ENCODE results near the gene C1QBP.
"Not testable (repeated sequence)": the region's sequence is repeated elsewhere in the genome, so short reads cannot be mapped to it uniquely, and the experiment has no call there.

C1QBP gene, protein sequence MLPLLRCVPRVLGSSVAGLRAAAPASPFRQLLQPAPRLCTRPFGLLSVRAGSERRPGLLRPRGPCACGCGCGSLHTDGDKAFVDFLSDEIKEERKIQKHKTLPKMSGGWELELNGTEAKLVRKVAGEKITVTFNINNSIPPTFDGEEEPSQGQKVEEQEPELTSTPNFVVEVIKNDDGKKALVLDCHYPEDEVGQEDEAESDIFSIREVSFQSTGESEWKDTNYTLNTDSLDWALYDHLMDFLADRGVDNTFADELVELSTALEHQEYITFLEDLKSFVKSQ

DNA sequence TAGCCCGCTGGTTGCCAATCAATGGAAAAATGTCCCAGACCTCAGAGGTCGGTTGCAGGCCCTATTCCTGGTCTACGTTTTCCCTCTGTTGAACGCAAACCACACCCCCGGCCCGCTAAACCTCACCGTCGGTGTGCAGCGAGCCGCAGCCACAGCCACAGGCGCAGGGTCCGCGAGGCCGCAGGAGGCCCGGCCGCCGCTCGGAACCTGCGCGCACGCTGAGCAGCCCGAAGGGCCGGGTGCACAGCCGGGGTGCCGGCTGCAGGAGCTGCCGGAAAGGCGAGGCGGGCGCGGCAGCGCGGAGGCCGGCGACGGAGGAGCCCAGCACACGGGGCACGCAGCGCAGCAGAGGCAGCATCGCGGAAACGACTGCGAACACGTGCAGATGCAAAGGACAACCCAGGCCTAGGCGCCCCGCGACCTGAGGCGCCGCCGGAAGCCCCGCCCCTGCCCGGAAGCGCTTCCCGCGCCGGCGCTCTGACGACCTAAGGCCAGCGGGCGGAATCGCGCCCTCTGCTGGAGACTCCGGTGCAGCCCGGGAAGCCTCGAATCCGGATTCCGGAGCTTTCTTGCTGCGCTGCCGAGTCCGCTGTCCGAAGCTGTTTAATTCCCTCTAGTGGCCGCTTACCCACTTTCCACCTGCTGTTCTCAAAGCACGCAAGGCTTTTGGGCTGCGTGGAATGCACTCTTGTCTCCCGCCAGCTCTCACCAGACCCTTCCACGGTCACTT lies at the start of gene C1QBP:
C1QBP (minus strand) TSS at position 440 of the 730 bp plus-strand sequence; CDS start at position 358, 82 bp downstream.
- peak; percentile 93 for DNase-seq

DNA sequence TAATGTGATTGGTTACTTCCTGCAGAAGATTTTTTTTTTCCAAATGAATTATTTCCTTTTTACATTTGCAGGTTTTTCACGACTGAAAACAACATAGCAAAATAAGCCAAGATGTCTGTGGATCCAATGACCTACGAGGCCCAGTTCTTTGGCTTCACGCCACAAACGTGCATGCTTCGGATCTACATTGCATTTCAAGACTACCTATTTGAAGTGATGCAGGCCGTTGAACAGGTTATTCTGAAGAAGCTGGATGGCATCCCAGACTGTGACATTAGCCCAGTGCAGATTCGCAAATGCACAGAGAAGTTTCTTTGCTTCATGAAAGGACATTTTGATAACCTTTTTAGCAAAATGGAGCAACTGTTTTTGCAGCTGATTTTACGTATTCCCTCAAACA lies 49.8 kb upstream of the C1QBP start:
- no peak for DNase-seq

DNA sequence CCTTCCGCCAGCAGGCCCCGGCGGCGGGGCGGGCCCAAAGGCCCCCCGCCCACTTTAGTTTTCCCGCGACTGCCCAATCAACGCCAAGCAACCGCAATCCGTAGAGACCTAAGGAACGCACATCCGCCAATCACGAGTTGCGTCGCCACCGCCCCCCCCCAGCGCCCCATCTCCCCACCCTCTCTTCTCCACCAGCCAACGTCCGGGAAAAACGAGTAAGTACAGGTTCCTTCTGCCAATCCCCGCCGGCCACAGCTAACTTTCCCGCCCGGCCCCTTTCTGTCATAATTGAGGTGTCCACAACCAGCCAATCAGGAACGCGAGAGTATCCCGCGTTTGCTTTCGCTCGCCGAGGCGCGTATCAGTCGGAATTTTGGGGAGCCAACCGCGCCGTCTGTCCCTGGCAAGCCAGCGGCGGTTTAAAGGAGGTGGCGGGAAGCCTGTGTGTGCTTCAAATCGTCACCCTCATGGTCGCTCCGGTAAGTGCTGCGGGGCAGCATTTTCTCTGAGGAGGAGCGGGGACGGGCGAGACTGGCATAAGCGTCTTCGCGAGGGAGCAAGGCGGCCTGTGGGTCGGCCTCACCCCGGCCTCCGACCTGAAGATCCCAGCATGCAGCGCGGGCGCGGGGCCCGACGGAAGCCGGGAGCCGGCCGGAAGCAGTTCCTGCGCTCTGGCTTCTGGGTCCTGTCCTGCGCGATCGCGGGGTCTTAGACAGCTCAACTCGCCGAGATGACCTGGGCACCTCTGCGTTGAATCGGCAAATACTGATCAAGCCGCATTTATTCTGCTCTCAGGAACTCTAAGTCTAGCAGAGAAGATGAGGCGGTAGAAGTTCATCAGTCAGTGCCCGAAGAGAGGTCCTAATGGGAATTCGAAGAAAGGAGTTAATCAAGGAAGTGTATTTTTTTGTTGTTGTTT lies 47.5 kb upstream of the C1QBP start, which contains the start of gene MIS12:
MIS12 (plus strand) TSS at position 361 of the 919 bp plus-strand sequence. CDS start 2,297 bp downstream, outside the sequence.
- DNase-seq = peak; percentile 94

DNA sequence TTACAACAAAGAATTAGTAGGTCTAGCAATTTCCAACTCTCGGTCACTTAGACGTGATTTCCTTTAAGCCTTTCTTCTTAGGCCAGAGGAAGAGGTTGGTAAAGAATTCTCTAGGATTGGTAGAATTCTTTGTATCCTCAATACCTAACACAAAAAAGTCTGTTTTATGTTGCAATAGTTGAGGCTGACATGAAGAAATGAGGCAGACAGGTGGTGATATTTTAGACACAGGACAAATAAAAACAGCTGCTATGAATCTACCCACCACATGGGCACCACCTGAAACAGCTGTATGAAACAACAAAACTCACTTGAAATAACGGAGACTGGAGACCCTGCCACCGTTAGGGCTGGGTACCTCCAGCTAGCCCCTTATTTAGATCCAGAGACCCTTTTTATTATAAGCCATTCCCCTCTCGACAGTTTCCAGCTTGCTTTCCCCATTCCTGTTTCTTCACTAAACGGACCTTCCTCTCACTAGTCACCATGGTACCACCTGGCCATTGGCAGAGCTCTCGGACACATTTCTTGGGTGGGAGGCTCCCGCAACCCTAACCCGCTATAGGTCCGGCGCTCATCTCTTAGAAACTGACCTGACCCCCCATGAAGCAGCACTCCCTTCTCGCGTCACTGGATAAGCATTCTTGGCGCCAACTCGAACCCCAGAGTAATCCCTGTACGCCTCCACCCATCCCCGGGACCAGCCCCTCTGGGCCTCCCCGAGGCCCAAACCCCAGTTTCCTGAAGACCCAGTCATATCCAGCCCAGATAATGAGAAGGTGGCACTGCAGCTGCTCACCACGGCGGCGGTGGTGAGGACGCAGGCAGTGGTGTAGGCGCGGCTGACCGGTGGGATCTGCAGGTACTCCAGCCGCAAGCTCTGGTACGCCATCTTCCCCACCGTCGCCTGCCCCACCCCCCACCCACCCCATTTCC lies 46.6 kb upstream of the C1QBP start, which contains the start of gene DERL2:
DERL2 (minus strand) TSS at position 909 of the 936 bp plus-strand sequence; CDS start at position 892, 17 bp downstream.
- DNase-seq = no peak

DNA sequence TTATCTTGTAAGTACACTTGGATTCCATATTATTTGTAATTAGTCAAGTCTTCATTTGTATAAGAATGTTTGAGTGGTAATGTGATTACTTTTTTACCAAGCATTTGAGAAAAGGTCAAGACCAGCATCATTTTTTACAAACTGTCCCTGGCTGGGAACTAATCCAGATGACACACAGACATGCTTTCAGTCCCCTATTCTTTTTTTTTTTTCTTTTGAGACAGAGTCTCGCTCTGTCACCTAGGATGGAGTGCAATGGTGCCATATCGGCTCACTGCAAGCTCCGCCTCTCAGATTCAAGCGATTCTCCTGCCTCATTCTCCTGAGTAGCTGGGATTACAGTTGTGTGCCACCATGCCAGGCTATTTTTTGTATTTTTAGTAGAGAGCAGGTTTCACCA lies 42.5 kb upstream of the C1QBP start:
- no peak for DNase-seq

DNA sequence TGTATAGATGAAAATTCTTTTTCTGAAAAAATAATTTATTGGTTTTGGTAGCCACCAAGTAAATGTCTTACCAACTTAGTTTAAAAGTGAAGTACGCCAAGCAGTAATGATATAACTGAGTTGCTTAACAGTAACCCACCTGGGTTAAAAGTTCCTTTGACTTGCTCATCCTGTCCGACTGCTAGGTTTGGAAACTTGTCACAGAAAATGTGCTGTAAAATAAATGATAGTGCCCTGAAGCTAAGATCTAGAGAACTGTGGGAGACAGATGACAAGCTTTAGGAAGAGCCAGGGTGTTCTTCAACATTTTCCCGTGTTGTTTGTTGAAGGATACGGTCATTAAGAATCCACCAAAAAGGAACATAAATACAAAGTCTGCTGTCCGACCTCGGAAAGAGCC lies 42.0 kb upstream of the C1QBP start:
- no peak for DNase-seq

DNA sequence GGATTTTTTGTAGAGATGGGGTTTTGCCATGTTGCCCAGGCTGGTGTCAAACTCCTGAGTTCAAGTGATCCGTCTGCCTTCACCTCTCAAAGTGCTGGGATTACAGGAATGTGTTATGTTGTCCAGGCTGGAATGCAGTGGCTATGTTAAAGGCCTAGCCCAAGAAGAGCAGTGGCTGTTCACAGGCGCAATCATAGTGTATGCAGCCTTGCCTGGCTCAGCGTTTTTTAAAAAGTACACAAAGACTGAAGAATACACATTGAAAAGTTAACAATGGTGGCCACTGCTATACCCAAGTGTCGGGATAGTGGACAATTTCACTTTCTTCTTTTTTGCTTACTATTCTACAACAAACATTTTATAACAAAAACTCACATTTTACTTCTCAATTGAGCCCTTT lies 40.0 kb upstream of the C1QBP start:
- no peak for DNase-seq

DNA sequence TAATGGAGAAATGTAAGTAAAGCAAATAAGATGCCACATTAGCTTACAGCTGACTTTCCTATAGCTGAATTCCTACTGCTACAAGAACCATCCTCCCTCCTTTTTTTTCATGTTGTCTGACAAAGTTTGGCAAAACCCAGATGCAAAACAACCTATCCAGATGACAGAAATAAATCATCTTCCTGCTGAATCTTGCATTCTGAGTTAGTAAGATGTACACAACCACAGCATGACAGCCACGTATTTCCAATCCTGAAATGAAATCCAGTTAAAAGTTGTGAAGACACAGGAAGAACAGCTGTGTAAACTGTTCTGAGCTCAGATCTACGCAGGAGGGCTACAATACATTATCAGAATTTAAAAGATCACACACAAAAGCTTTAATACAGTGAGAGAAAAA lies 35.0 kb upstream of the C1QBP start:
- no peak for DNase-seq

DNA sequence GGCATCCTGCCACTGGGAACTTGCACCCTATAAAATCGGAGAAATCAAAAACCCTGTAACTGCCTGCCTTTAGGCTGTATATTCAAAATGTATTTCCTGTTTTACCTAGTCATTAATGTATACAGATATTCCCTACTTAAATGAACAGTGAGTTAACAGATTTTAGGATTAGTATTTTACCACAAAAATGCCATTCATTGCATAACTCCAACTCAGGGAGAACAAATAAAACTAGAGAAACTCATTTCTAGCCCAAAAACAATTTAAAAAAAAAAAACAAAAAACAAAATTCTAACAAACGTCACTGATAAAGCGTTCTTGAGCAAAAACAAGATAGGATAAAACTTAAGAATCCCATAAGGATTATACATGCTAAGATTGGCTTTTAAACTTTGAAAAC lies 33.6 kb upstream of the C1QBP start:
- no peak for DNase-seq

DNA sequence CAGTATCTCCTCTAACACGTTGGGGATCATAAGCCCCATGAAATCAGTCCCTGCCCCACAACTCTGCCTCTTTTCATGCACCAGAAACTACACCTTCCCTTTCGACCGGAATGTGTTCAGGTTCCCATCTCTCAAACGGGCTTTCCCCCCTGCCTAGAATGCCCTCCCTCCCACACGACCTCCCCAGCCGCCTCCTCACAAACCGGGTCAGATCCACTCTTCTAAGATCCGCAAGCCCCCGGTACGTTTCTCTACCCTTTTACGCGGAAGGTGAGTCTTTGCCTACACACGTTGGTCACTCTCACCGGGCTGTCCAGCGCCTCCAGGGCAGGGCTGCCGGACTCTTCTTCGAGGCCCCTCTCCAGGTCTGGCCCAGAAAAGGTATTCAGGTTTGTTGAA lies 29.1 kb upstream of the C1QBP start:
- peak; percentile 24 for DNase-seq

DNA sequence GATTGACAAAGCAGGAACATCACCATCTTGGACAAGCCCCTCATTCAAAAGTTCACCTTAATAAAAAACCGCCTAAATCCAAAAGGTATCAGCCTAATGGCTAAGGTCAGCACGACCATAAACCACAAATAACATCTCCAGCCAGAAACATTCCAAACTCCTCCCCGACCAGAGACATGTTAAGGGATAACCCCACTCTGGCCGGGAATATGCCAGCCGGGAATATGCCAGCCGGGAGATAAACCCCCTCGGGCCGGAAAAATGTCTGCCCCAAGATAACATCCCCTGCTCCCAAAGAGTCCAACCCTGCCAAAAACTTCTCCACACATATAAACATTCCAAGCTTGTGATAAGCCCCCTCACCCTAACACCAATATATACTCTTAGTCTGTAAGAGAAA lies 28.5 kb upstream of the C1QBP start:
- DNase-seq = no peak

DNA sequence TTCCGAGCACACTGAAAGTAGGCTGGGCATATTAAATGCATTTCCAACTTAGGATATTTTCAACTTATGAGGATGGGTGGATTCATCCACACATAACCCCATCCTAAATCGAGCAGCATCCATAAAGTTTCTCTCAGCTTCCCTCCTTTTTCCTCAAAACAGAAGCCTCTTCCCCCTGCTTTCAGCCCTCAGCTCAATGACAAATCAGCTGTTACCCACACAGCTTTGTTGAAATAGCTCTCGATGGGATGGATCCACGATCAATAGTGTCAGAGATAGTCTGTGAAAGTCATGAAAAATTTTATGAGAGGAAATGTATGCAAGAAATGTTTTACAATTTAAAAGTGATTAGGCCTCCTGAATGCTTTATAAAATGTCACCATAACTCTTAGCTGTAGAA lies 27.3 kb upstream of the C1QBP start:
- no peak for DNase-seq

DNA sequence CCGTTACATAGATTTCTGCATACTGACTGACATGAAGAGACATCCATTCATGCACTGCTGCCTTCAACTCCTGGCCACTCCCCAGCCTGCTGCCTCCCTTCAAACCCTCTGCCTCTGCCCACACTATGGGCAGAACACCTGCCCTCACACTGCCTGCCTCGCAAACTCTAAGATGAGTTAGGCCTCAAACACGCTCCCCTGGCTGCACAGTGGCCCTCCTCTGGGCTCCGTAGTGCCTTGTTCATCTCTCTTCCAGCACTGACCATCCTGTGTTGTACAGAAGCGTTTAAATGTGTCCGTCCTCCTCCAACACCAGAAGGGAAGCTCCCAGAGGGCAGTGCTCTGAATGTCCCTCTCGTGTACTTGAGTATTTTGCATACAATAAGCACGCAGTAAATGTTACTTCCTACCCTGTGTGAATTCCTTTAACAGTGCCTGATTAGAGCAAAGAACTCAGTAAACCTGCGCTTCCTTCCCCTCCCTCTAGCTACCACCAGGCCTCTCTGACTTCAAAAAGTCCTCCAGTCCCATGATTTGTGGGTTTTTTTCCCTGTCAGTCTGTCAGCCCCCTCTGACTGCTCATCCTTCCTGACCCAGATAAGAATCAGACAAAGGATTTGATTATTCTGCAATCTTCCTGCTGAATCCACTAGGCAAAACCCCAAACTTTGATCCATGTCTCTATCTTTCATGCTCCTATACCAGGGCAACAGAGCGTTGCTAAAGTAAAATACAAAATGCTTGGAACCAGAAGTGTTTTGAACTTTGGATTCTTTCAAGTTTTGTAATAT lies 26.0 kb upstream of the C1QBP start:
- DNase-seq = no peak

DNA sequence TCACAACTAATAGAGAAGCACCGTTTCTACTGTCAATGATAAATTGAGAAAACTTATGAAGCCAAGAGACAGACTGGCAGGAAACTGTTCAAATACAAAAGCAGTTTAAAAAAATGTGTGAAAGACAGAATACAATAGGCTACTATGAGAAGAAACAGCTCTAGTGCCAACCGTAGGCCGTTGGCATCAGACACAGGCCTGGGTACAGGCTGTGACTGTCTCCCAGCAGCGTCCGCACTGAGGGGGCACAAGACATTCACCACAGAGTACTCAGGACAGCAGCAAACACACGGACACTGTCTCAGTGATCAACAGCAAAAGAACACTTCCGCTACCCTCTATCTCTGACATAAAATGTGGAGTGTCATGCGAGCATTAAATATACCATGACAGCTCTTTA lies 7.8 kb upstream of the C1QBP start:
- DNase-seq = no peak

DNA sequence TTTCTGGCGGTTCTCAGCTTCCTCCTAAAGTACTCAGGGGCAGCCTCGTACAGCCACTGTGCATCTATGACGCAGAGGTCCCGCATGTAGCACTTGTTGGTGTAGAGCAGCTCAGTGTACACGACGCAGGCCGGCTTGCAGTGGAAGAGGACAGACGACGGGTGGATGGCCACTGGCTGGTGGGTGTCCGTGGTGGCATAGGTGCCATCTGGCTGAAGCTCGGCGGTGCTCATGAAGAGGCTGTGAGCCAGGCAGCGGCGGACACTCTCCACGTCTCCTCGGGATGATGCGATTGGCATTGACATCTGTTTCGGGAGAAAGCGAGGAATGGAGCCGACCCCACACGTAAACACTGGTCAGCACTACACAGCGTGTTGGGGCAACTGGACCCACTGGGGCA lies 5.3 kb upstream of the C1QBP start:
- DNase-seq = no peak

DNA sequence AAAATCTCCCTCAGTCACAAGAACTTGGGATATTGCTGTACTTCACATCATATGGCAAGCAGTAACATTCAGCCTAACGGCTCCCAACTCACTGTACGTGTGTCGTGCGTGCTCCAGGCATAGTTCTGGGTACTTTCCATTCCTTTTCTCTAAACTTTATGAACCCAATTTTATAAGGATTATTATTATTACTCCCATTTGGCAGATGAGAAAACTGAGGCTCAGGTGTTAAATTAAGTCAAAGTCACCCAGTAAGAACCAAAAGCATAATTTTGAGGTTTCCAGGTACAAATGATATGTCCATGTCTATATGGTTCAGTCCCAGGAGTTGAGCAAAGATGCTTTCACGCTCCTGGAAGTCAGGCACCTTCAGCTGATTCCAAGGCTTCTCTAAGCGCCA lies 4.8 kb upstream of the C1QBP start:
- DNase-seq = no peak

DNA sequence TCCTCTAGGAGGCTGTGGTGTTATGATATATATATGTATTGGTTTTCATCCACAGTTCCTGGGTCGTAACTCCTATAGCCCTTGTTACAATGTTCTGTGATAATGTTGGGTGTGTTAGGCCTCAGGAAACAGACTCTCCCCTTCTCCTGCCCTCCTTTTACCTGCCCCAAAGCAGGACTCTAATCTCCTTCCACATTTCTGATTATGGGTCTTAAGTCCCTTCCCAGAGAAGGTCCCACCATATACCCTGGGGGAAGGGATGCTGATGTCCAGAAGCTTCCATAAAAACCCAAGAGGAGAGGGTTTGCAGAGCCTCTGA lies 450 bp upstream of the C1QBP start:
- DNase-seq = no peak

DNA sequence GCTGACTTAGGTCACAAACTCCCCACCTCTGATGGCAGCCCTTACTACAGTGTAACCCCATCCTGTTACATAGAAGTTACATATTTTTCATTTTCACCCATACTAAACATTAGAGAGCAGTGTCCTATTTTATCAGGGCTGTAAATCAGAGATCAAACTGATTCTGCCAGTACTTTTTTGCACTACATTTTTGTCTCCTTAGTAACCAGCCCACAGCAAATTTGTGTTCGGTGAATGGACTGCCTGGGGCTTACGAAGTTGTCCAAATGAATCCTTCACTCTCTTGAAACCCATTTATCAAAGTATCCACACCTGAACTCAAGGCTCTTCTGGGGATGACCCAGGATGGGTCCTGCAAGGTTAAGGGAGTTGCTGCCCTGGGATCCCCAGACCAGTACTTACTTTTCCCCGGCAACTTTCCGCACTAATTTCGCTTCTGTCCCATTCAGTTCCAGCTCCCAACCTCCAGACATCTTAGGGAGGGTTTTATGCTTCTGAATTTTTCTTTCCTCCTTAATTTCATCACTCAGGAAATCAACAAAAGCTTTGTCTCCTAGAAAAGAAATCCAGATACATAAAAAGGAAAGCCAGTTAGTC lies 1.1 kb downstream of the C1QBP start:
- no peak for DNase-seq

DNA sequence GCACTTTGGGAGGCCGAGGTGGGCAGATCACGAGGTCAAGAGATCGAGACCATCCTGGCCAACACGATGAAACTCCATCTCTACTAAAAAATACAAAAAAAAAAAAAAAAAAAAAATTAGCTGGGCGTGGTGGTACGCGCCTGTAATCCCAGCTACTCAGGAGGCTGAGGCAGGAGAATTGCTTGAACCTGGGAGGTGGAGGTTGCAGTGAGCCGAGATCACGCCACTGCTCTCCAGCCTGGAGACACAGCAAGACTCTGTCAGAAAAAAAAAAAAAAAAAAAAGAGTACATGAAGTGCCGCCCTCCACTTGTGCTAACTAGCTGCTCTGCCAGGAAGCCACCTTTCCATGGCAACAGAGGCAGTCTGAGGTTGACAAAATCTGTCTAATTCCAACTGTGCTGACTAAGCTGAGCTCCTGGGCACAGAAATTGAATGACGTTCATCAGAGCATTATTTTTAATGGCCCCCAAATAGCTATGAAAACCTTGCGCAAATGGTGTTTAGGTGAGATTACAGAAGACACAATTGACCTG lies 3.1 kb downstream of the C1QBP start:
- not testable (repeated sequence) for DNase-seq

DNA sequence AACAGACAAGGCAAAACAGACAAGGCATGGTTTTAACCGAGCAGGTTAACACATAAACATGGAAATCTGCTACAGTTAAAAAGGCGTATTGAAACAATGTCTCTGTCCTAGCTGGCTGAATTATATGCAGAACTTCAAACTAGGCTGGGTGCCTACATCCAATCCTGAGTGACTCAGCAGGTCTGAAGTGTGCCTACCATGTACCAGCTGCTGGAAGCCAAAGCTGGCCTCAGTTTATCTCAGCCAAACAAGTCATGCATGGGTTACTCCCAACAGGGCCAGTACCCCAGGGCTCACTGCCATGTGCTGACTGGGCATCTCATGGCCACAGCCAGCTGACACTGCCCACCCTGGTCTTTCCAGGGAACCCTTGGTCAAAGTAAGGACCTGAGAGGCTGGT lies 4.0 kb downstream of the C1QBP start:
- DNase-seq = no peak
